GM19455 (cell line): ENCODE data around the gene EOMES.
"Not testable (repeated sequence)": the region's sequence is repeated elsewhere in the genome, so short reads cannot be mapped to it uniquely, and the experiment has no call there.

Experiments used
- ATAC-seq: cut with Tn5 transposase; IDR thresholded peaks from one replicate; pipeline ENCODE4 v1.9.1; 2021; ENCODE audit not compliant: unreplicated experiment

EOMES gene

DNA sequence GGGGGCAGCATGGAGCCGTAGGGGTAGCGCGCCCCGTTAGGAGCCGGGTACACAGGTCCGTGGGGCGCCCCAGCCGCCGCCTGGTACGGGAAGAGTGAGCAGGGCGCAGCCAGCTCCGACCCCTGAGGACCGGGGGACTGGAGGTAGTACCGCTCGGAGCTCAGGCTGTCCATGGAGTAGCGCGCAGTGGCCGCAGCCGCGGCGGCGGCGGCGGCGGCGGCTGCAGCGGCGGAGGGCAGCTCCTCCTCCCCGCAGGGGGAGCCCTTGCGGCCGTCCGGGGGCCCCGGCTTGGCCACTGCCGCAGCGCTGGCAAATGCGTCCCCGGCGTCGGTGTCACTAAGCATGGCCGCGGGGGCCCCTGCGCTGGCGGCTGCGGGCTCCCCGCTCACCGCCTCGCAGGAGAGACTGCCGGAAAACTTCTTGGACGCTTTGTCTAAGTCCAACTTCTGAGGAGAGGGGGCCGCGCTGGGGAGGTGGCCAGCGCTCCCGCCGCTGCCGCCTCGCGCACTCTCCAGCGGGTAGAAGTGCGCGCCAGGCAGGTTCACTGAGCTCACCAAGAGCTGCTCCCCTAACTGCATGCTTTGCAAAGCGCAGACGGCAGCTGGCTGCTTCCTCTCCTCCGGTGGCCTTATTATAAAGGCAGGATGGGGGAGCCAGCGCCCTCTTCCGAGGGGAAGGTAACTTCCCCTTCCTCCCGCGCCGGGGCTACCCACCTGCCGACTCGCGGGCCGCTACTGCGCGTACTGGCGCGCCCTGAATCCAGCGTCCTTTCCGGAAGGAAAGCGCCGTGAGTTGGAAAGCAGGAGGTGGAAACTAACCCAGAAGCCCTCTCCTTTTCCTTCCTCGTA is at the start of gene EOMES:
Gene EOMES, minus strand, starts transcription at position 607 of the 848 bp plus-strand sequence. Its CDS starts 29 bp downstream, at position 578.
- peak; percentile 47 for ATAC-seq

DNA sequence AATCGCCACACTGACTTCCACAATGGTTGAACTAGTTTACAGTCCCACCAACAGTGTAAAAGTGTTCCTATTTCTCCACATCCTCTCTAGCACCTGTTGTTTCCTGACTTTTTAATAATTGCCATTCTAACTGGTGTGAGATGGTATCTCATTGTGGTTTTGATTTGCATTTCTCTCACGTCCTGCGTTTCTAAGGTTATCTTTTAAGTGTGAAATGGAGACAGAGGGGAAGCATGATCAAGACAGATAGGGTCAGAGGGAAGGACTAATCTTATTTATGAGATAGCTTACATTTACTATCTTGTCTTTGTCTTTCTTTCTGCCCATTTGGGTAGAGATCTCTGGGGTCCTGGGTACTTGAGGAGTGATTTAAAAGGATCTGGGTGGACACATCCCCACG is 48.3 kb upstream of the EOMES start:
- not testable (repeated sequence) for ATAC-seq

DNA sequence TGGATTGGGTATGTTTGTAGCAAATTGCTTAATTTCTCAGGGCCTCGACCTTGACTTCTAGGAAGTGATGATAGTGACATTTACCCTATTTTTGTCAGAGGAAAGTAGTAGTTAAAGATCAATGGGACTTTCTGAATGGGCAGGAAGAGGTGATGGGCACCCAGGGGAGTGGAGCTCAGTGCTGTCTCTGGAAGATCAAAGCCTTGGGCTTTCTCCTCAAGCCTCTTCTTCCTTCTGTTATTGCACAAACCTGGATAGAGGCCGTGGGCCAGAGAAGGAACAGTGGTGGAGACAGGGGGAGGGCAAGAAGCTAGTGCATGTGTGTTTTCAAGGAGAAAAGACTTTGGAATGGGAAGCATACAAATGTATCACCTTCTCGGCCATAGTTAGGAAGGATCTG is 44.9 kb upstream of the EOMES start:
- no peak for ATAC-seq

DNA sequence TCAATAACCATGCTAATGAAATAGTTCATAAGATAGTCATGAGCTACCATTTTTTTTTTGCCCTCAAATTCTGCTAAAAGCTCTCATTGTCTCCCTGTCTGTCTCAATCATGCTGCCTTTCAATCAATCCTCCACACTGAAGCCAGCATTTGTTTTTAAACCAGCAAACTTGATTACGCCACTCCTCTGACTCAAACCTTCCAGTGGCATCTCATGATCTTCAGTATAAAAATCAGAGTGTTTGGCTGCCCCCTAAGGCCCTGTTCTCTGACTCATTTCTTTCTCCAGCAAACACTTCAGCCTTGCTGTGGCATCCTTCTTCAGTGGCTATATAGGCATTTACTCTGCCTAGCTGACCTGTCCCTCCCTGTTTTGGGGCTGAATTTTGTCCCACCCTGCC is 36.0 kb upstream of the EOMES start:
- ATAC-seq: no peak

DNA sequence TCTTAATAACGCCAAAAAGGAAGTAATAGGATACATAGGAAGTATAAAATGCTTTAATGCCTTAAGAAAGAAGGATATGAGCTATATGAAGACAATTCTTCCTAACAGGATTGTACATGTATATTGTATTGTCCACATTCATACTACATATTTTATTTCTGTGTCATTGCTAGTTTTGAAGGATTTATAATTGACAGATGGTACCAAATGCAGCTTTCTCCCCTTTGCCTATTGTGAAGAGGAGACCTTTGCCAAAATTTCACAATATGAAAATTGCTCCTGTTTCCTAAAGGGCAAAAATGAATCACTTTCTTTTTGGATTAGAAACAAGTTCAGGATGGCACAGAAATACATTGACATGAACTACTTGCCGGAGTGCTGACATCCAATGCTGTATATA is 34.8 kb upstream of the EOMES start:
- ATAC-seq: no peak

DNA sequence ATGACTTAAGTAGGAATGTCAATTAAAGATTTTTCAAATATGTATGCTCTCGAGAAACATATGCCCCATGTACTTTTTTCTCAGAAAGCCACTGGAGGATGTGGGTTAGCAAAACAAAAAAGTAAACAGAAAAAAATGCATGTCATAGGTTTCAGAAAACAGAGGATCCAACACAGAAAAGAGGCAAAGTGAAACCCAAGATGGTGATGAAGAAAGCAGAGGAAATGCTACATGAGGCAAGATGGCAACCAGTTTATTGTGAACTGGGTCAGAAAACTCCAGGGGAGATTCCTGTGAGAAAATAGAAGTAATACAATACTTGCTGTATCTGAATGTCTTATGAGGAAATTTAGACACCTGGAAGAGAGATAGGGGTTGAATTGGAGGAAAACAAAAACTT is 30.8 kb upstream of the EOMES start:
- no peak for ATAC-seq

DNA sequence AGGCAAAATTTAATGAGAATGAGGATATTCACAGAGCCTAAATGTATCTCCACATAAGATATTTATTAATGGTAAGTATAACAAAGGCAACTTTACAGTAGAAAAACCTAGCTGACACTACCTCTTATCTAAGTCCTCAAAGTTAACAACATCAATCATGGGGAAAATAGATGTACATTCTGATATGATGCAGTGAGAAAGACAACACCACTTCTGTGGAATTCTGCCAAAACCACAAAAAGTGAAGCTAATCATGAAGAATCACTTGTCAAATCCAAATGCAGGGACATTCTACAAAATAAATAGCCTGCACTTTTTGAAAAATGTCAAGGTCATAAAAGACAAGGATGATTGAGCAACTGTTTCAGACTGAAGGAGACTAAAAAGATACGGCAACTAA is 27.5 kb upstream of the EOMES start:
- no peak for ATAC-seq

DNA sequence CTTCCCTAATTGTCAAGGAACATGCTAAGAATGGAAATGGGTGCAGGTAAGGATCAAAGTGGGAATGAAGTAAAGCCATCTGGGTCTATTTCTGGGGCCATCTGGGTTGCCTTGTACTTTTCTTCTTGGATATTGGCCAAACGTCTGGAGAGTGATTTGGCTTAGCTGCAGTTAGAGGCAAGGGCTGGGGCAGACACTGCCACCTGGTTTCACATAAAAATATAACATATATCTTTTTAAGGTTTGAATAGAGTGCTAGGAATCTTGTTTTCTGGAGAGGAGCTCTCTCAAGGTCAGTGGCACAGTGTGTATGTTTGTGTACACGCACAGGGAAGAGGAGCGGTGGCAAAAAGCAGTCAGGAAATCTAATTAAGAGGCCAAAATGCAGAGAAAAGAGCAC is 24.7 kb upstream of the EOMES start:
- no peak for ATAC-seq

DNA sequence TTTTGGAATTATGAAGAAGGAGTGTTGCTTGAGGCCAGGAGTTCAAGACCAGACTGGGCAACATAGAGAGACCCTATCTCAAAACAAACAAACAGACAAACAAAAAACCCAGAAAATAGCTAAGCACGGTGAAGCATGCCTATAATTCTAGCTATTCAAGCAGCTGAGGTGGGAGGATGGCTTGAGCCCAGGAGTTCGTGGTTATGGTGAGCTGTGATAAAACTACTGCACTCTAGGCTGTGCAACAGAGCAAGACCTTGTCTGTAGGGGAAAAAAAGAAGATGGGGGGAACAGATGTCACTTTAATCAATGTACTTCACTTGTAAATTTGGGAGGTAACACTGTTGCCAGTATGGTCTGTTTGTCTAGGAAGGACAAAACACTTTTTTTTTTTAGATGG is 18.7 kb upstream of the EOMES start:
- ATAC-seq: no peak

DNA sequence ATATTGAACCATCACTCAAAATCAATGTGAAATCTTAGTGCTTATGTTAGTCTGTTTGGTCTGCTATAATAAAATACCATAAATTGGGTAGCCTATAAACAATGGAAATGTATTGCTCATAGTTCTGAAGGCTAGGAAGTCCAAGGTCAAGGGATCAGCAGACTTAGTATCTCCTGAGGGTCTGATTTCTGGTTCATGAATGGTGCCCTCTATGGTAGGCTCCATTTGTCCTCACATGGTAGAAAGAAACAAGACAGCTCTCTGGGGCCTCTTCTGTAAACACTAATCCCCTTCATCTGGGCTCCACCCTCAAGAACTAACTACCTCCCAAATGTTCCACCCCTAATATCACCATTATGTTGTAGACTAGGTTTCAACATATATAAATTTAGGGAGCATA is 15.0 kb upstream of the EOMES start:
- no peak for ATAC-seq

DNA sequence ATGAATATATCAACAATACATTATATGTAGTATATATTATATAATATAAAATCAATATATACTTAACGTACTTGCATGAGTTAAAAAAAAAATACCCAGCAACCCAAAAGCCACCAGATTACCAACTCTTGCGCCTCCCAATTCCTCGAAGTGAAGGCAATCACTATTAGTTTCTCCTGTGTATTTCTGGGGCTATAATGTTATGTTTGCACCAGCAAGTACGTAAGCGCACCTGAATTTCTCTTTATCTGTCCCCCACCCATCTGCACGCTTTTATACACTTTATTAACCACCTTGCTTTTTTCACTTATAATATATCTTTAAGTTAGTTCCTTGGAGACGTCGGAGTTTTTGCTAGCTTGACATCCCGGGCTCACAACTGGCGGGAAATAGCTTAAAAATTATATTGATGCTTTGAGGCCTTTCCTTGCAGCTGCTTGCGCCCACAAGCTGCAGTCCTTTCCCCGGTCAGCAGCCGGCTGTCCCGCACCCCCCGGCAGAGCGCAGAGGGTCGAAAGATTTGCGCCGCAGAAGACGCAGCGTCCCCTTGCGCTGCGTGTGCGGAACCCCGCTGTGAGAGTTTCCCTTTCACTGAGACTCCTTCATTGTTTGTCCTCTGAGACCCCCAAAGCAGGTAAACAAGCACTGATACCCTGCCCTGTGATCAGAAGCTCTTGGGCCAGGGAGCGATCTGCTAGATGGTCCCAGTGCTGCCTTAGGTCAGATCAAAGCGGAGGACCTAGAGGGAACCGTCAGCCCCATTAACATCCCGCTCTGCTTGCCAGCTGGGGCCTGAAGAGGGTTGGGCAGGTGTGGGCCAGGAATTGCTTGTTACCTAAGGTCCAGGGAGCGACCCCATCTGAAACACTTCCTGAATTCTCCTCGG is 8.9 kb upstream of the EOMES start:
- no peak for ATAC-seq

DNA sequence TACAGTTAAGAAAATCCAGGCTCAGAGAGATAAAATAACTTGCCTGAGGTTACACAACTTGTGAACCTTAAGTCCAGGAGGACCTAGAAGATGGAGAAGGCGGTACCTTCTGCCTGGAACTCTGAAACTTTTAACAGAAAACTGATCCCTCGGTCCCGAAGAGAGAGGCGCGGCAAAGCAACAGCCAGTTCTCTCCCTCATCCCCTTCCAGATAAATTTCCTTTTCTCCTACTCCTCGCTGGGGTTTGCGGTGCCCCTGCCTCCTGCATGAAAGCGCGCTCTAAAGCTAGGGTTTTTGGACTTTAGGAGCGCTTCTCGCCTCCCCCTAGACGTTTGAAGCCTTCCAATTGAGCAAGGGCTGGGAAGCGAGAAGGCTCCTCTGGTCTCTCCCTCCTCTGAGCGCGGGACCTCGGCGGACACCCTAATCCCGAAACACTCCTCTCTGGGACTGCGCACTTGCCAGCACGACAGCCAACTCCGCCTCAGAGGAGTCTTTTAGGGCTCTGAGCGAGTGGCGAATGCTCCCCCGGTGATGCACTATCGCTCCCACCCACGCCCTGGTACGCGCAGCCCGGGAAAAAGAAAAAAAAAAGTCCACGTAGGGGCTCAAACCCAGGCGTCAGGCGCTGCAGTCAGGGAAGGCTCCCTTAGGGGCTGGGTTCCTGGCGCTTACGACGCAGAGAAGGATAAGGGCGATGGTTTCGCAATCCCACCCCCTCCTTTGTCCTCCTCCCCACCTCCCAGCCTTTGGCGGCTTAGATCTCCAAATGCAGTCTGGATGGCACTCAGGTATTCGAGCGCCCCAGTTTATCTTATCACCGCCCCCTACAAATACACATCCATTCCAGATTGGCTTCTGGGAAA is 7.9 kb upstream of the EOMES start:
- no peak for ATAC-seq

DNA sequence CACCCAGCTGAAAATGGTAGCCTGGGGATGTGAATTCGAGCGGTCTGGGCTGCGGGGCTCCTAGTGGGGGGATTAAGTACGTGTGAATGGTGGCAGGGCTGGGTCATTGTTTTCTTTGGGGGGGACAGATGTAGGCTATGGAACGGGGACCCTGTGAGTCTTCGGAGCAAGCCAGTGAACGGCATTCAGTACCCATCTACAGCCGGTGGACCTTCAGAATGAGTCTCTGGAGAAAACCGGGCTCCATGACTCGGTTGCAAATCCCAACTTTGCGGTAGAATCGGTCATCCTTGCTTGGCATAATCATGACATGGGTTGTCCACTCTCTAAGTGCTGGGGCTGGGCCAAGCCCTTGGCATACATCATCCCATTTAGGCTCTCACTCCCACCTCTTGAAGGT is 7.2 kb upstream of the EOMES start:
- ATAC-seq: no peak

DNA sequence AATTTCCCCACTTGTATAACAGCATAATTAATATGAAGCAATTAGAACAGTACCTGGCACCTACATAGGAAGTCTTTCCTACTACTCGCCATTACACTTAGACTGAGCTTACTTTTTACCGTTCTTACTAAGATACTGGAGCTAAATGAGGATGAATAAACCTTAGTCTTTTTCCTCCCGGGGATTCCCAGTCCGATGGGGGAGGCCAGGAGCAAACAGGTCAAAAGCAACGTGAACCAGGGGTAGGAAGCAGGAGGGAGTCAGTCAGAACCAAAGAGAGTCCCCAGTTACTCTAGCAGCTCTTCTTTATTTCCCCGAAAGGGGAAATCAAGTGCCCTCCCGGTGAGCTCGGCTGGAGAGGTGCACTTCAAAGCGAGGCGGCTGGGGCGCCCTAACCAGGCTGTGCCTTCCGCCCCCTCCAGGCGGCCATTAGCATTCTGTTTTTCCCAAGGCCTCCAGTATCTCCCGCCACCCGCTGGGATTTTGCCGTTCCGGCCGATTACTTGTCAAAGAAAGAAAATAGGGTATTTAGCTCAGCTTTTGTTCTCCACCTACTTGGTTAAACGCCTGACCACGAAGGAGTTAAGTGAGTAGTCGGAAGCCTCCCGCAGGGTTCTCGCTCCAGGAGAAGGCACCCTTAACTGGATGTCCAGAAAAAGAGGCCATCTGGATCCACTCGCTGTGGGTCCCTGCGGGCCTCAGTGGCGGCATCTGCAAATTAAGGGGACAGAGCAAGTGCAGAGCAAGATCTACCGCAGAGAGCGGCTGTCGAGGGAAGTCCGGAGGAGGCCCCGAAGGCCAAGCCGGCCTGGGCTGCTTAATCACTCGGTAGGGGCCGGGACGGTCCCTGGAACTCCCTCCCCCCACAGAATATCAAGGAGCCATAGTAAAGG is 6.3 kb upstream of the EOMES start:
- no peak for ATAC-seq

DNA sequence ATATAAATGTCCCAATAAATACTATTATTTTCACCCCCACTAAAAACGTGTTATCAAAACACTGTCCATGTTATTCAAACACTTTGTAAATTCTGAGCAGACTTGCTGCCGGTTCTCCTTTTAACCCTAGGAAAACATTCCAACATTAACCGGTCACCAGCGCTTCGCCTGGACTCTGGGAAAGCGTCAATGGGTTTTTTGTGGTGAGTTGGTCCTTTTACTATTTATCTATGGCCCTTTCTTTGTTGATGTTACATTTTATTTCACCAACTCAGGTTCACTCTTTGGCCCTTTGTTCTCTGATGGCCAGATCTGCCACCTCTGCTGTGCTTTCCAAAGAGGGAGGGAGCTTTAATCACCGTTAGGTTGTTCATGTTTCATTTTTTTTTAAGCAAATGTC is 4.1 kb upstream of the EOMES start:
- no peak for ATAC-seq

DNA sequence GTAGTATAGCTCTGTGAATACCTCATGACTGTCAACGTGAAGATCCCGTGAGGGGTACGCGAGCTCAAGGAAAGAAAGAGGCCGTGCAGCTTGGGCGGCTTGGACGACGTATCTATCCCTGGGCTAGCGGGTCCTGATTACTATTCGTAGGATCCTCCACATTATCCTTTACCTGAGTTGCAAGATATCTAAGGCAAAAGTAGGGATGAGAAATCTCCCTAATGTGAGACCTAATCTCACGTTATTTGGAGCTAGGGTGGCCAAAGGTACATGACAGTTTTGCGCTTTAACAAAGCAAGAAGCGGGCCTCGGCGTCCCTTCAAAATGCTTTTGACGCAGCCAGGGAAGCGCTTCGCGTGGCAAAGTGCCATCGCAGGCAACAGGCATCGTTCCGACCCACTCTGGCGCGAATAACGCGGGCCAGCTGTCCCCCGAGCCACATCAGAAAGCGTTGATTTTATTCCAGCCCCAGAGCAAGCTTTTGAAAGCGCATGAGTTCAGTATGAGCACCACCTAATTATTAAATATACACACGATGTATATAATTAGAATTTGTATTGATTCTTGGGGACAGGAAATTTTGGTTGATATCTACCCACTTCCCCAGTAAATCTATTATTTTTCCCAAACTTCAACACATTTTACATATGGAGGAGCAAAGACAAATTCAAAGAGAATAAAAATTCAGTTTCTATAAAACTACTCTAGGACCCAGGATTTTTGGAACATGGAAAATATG is 2.5 kb upstream of the EOMES start:
- ATAC-seq: no peak

DNA sequence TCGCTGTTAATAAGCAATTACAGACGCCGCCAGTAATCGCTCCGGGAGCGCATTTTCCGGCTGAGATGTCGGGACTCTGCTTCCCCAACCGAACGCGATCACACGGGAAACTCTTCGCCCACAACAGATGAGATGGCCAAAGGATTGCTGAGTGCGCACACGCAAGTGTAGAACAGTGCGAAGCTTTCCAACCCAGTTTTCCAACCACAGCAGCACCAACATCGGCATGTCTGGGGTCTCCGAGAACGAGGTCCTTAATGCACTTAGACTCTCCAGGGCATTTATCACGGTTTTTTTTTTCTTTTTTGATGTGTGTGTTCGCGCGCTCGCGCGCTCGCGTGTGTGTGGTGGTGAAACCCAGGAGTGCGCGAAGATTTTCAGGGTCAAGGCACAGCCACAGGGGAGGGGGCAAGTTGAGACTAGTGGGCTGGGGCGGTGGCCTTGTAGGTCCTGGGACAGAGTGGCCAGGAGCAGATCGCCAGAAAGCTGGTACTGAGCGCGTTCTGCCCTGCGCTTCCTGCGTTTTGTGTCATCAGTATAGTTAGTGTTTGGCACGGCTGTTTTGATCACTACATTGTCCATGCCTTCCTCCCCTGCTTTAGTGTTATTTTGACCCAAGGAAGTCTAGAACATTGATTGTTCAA is 1.8 kb upstream of the EOMES start:
- no peak for ATAC-seq

DNA sequence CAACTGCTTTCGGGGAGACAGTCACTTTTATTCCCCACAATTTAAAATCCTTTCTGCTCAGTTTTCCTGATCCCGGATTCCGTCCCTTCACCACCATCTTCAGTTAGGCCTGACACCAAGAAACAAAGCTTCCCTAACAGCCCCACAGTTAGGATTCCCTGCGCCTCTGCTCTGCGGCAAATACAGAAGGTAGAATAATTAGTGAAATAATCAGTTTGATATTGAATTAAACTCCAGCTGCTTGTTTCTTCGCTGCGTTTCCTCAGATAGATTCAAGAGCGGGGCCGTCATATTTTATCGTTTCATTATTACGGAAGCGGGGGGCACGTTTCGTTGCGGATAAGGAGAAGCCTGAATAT is 1.3 kb upstream of the EOMES start:
- no peak for ATAC-seq

DNA sequence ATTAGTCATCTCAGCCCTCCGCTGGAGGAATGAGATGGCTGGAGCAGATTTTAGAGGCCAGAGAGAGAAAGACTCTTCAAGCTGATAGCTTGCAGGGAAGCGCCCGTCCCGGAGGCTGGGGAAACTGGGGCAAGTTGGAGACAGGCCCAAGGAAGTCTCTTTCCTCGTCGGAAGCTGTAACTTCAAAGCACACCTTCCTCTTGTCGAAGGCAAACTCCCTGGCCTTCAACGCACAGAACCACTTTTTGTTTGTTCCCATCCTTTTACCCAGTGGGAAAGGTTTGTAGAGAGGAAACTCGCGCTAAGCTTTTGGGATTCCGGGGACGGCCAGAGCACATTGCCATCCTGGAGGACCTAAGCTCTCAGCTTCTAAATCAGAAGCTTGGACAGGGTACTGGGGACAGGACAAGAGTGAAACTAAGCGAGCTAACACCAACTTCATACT is 900 bp upstream of the EOMES start:
- ATAC-seq: no peak
